Activated CD4-positive, alpha-beta T cell treated with anti-CD3 and anti-CD28 coated beads, Interleukin-2, Interleukin-4, amounts not matched to agents 100 ng/mL and 50 ng/mL, durations not matched to agents 16 hours and 8 hours (primary cell): ENCODE data around the gene ZNF516.

Experiments
- DNase-seq: peaks from one replicate; pipeline ENCODE4 v3.0.0-alpha.2; 2020; ENCODE audit warnings: low spot score

ZNF516 gene

GRCh38 chr18:76343938-76344569, 151.0 kb downstream of the ZNF516 start:
- DNase-seq: no peak

GRCh38 chr18:76340410-76340809, 154.6 kb downstream of the ZNF516 start:
- no peak for DNase-seq

- DNase-seq: no peak
These were observed 155.8 kb downstream of the ZNF516 start for GRCh38 chr18:76339246-76339620.

- DNase-seq: no peak
These were observed 156.3 kb downstream of the ZNF516 start for GRCh38 chr18:76338619-76339245.

- DNase-seq: no peak
These were observed 157.0 kb downstream of the ZNF516 start for GRCh38 chr18:76338088-76338487.

- no peak for DNase-seq
These were observed 159.0 kb downstream of the ZNF516 start for GRCh38 chr18:76335859-76336640.

- DNase-seq: no peak
These were observed 166.9 kb downstream of the ZNF516 start for GRCh38 chr18:76328140-76328539.

GRCh38 chr18:76323891-76324290, 171.2 kb downstream of the ZNF516 start:
- no peak for DNase-seq

GRCh38 chr18:76322686-76323085, 172.4 kb downstream of the ZNF516 start:
- no peak for DNase-seq

- no peak for DNase-seq
These were observed 175.7 kb downstream of the ZNF516 start for GRCh38 chr18:76319366-76319765.

GRCh38 chr18:76318607-76319006, 176.4 kb downstream of the ZNF516 start:
- no peak for DNase-seq

- no peak for DNase-seq
These were observed 177.9 kb downstream of the ZNF516 start for GRCh38 chr18:76317136-76317535.

- DNase-seq: no peak
These were observed 179.3 kb downstream of the ZNF516 start for GRCh38 chr18:76315722-76316230.

- no peak for DNase-seq
These were observed 180.5 kb downstream of the ZNF516 start for GRCh38 chr18:76314496-76314895.

- DNase-seq: no peak
These were observed 181.0 kb downstream of the ZNF516 start for GRCh38 chr18:76314015-76314414.
